MCF 10A (cell line): Measurements from ENCODE around the gene ADARB2. TPM values are rescaled to one million over a fixed set of nuclear protein-coding genes. Genes with fewer than 3 reads are reported as not detected.

Experiments
- BruUV-seq: library from RNA; stranded (reverse); fragments of 400-500 nt; replicated peaks from 2 replicates; lab custom pipeline; 2021; lab: Mats Ljungman, UMichigan
- CTCF ChIA-PET: fragments of 300-600 bp; sonication (Branson Sonifier 250); formaldehyde crosslinking; extraction: SDS; loops from one replicate; lab custom pipeline; 2021; ENCODE audit warnings: antibody characterized with exemption, inconsistent platforms; lab: Yijun Ruan, JAX
- POLR2A ChIA-PET: fragments of 300-600, 350-650 bp; sonication (Branson Sonifier 250); formaldehyde crosslinking; extraction: SDS; loops from one replicate; lab custom pipeline; 2020; ENCODE audit warnings: antibody characterized with exemption, inconsistent platforms; lab: Yijun Ruan, JAX
- DNase-seq: peaks from one replicate; pipeline ENCODE4 v3.0.0-alpha.2; 2018; ENCODE audit not compliant: unreplicated experiment
- H3K27ac Mint-ChIP-seq: one replicate; pipeline ENCODE4 v1.8.0; 2022; ENCODE audit warnings: mild to moderate bottlenecking, low read depth, mixed read lengths; ENCODE audit not compliant: unreplicated experiment
- H3K27me3 Mint-ChIP-seq: one replicate; pipeline ENCODE4 v1.8.0; 2022; ENCODE audit warnings: mixed read lengths; ENCODE audit not compliant: insufficient read depth, unreplicated experiment
- H3K36me3 Mint-ChIP-seq: one replicate; pipeline ENCODE4 v1.8.0; 2022; ENCODE audit warnings: mild to moderate bottlenecking, moderate library complexity, mixed read lengths; ENCODE audit not compliant: insufficient read depth, unreplicated experiment
- H3K4me1 Mint-ChIP-seq: one replicate; pipeline ENCODE4 v1.8.0; 2022; ENCODE audit warnings: mixed read lengths; ENCODE audit not compliant: insufficient read depth, unreplicated experiment
- H3K4me3 Mint-ChIP-seq: one replicate; pipeline ENCODE4 v1.8.0; 2022; ENCODE audit warnings: mild to moderate bottlenecking, moderate library complexity, mixed read lengths; ENCODE audit not compliant: unreplicated experiment
- H3K9me3 Mint-ChIP-seq: one replicate; pipeline ENCODE4 v1.8.0; 2022; ENCODE audit warnings: mixed read lengths; ENCODE audit not compliant: unreplicated experiment
- intact Hi-C: fragments of 100-400 bp; cut with micrococcal nuclease; formaldehyde crosslinking; loops from 2 replicates; pipeline ENCODE4 v1.14.1; 2022
- total RNA-seq: library from RNA; stranded (reverse); gene quantifications from 2 replicates; pipeline ENCODE4 v1.2.3, GENCODE V29; 2022
- TF ChIP-seq, protein P1 (sequence below): fragments of 200-600 bp; IDR thresholded peaks from one replicate; pipeline ENCODE4 v1.8.0; 2022; ENCODE audit warnings: antibody characterized with exemption, mild to moderate bottlenecking; ENCODE audit not compliant: unreplicated experiment

Gene ADARB2
- total RNA-seq, 1 experiment from 2014 or later = 0.96 TPM

DNA sequence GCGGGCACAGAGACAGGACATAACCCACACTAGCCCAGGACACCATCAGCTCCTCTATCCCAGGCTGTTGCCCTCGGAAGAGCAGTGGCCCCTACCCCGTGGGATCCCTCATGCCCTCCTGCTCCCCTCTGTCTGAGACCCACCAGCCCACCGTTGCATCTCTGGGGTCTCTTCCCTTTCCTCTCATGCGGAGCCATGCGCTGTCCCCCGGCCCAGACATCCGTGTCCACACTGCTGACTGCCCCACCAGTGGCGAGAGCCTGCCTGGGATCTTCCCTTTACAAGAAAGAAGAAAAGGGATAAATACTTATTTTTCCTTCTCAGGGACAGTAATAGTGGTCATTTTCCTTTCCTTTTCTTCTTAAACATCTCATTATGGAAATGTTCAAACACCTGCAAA is 565.7 kb downstream of the ADARB2 start:
- H3K4me1 Mint-ChIP-seq = no peaks in the 10 kb centered on the region
- intact Hi-C loops = no loop called here
- H3K36me3 Mint-ChIP-seq = no peaks in the 10 kb centered on the region
- H3K27me3 Mint-ChIP-seq = peaks cover 53% of the 10 kb centered on the region
- H3K9me3 Mint-ChIP-seq = no peaks in the 10 kb centered on the region
- CTCF ChIA-PET = interaction anchor here (0.7 kb wide), 1 partner anchor 85 kb away, joined by 3 read pairs; no protein-coding TSS in a partner anchor
- no TSS peak for BruUV-seq
- no peak overlapping the region for H3K27ac Mint-ChIP-seq
- POLR2A ChIA-PET = no interaction called here
- TF ChIP-seq, protein P1, sequence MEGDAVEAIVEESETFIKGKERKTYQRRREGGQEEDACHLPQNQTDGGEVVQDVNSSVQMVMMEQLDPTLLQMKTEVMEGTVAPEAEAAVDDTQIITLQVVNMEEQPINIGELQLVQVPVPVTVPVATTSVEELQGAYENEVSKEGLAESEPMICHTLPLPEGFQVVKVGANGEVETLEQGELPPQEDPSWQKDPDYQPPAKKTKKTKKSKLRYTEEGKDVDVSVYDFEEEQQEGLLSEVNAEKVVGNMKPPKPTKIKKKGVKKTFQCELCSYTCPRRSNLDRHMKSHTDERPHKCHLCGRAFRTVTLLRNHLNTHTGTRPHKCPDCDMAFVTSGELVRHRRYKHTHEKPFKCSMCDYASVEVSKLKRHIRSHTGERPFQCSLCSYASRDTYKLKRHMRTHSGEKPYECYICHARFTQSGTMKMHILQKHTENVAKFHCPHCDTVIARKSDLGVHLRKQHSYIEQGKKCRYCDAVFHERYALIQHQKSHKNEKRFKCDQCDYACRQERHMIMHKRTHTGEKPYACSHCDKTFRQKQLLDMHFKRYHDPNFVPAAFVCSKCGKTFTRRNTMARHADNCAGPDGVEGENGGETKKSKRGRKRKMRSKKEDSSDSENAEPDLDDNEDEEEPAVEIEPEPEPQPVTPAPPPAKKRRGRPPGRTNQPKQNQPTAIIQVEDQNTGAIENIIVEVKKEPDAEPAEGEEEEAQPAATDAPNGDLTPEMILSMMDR = no peak
- no peak overlapping the region for H3K4me3 Mint-ChIP-seq
- DNase-seq = no peak

- Mint-ChIP-seq H3K36me3 (no peaks in the 10 kb centered on the region), H3K27ac (no peak overlapping the region), H3K4me3 (no peak overlapping the region), H3K4me1 (no peaks in the 10 kb centered on the region), H3K27me3 (peaks cover 56% of the 10 kb centered on the region), H3K9me3 (no peaks in the 10 kb centered on the region)
- no TSS peak for BruUV-seq
- POLR2A ChIA-PET = interaction anchor here (0.6 kb wide), 1 partner anchor 932 kb away, joined by 3 read pairs; no protein-coding TSS in a partner anchor
- intact Hi-C loops = no loop called here
- TF ChIP-seq, protein P1 = no peak
- no peak for DNase-seq
- CTCF ChIA-PET = interaction anchor here (0.7 kb wide), 1 partner anchor 86 kb away, joined by 3 read pairs; no protein-coding TSS in a partner anchor
Observed at GRCh38 chr10:1171182-1171581, 566.1 kb downstream of the ADARB2 start.

GRCh38 chr10:1170867-1171180 is 566.5 kb downstream of the ADARB2 start:
- no peaks in the 10 kb centered on the region for H3K9me3 Mint-ChIP-seq
- no peak overlapping the region for H3K4me3 Mint-ChIP-seq
- no peak for DNase-seq
- TF ChIP-seq, protein P1 = no peak
- H3K27ac Mint-ChIP-seq = no peak overlapping the region
- no peaks in the 10 kb centered on the region for H3K4me1 Mint-ChIP-seq
- POLR2A ChIA-PET = interaction anchor here (0.6 kb wide), 1 partner anchor 933 kb away, joined by 3 read pairs; no protein-coding TSS in a partner anchor
- H3K27me3 Mint-ChIP-seq = peaks cover 59% of the 10 kb centered on the region
- no peaks in the 10 kb centered on the region for H3K36me3 Mint-ChIP-seq
- intact Hi-C loops = no loop called here
- CTCF ChIA-PET = no interaction called here
- no TSS peak for BruUV-seq

GRCh38 chr10:1169981-1170866 is 567.1 kb downstream of the ADARB2 start:
- TF ChIP-seq, protein P1 = no peak
- H3K27ac Mint-ChIP-seq = no peak overlapping the region
- intact Hi-C loops = no loop called here
- ChIA-PET POLR2A (interaction anchor here (0.6 kb wide), 1 partner anchor 933 kb away, joined by 3 read pairs; no protein-coding TSS in a partner anchor), CTCF (no interaction called here)
- no TSS peak for BruUV-seq
- peaks cover 65% of the 10 kb centered on the region for H3K27me3 Mint-ChIP-seq
- no peak overlapping the region for H3K4me3 Mint-ChIP-seq
- no peak for DNase-seq
- H3K36me3 Mint-ChIP-seq = no peaks in the 10 kb centered on the region
- no peaks in the 10 kb centered on the region for H3K9me3 Mint-ChIP-seq
- H3K4me1 Mint-ChIP-seq = no peaks in the 10 kb centered on the region
